CD8-positive, alpha-beta memory T cell (primary cell): ENCODE data around the gene PACSIN2. TPM values are rescaled to one million over a fixed set of nuclear protein-coding genes. Genes with fewer than 3 reads are reported as not detected.

Source experiments
- CTCF ChIA-PET: fragments of 350-600 bp; sonication (Branson Sonifier 250); formaldehyde crosslinking; loops from one replicate; lab custom pipeline; 2021; ENCODE audit warnings: antibody characterized with exemption; lab: Charles Lee
- POLR2A ChIA-PET: fragments of 350-600 bp; sonication (Branson Sonifier 250); formaldehyde crosslinking; loops from one replicate; lab custom pipeline; 2021; ENCODE audit warnings: antibody characterized with exemption; lab: Charles Lee
- DNase-seq, 5 donors: peaks; one replicate each; pipeline versions ENCODE4 v3.0.0 to v3.0.0-alpha.2; 2020 to 2022; ENCODE audit warnings: mixed read lengths in 1 of 5
- H3K27ac ChIP-seq: one replicate; pipeline ENCODE4 v1.7.0; 2013; ENCODE audit warnings: low read depth, mild to moderate bottlenecking, low read length, moderate library complexity
- H3K27me3 ChIP-seq: 2 replicates; pipeline ENCODE4 v1.7.0; 2013; ENCODE audit warnings: low read length, mild to moderate bottlenecking; ENCODE audit not compliant: insufficient read depth, poor library complexity, severe bottlenecking
- H3K36me3 ChIP-seq: 2 replicates; pipeline ENCODE4 v1.7.0; 2013; ENCODE audit warnings: mild to moderate bottlenecking, low read length, moderate library complexity; ENCODE audit not compliant: insufficient read depth
- H3K4me1 ChIP-seq: 2 replicates; pipeline ENCODE4 v1.7.0; 2013; ENCODE audit warnings: mild to moderate bottlenecking, low read length, moderate library complexity; ENCODE audit not compliant: insufficient read depth
- H3K4me3 ChIP-seq: 2 replicates; pipeline ENCODE4 v1.7.0; 2013; ENCODE audit warnings: mild to moderate bottlenecking, low read length
- H3K9me3 ChIP-seq: 2 replicates; pipeline ENCODE4 v1.7.0; 2013; ENCODE audit warnings: mild to moderate bottlenecking, low read length
- H3K27ac Mint-ChIP-seq, 8 donors: one replicate each; pipeline ENCODE4 v1.8.0; 2020 to 2021; ENCODE audit warnings: mixed read lengths in 8 of 8, mild to moderate bottlenecking in 6 of 8, inconsistent platforms in 3 of 8, moderate library complexity in 3 of 8
- H3K27me3 Mint-ChIP-seq, 2 donors: one replicate each; pipeline ENCODE4 v1.8.0; 2020 to 2021; ENCODE audit warnings: mixed read lengths in 2 of 2, mild to moderate bottlenecking in 1 of 2, moderate library complexity in 1 of 2
- H3K36me3 Mint-ChIP-seq, 3 donors: one replicate each; pipeline ENCODE4 v1.8.0; 2020 to 2021; ENCODE audit warnings: mixed read lengths in 3 of 3, inconsistent platforms in 1 of 3, mild to moderate bottlenecking in 1 of 3
- H3K4me1 Mint-ChIP-seq, 3 donors: one replicate each; pipeline ENCODE4 v1.8.0; 2020 to 2021; ENCODE audit warnings: mixed read lengths in 3 of 3, inconsistent platforms in 1 of 3, mild to moderate bottlenecking in 1 of 3
- H3K4me3 Mint-ChIP-seq, 7 donors: one replicate each; pipeline ENCODE4 v1.8.0; 2020 to 2021; ENCODE audit warnings: mixed read lengths in 7 of 7, mild to moderate bottlenecking in 6 of 7, moderate library complexity in 4 of 7, inconsistent platforms in 2 of 7
- H3K9me3 Mint-ChIP-seq, 5 donors: one replicate each; pipeline ENCODE4 v1.8.0; 2020 to 2022; ENCODE audit warnings: mixed read lengths in 5 of 5, mild to moderate bottlenecking in 3 of 5, moderate library complexity in 2 of 5, inconsistent platforms in 1 of 5
- polyA plus RNA-seq: library from polyadenylated mRNA; unstranded; fragments of 300-500 nt; fragmentation: Illumina TruSeq; gene quantifications from one replicate; pipeline ENCODE4 v1.2.3, GENCODE V29; 2021
- total RNA-seq, 2 experiments: library from RNA; stranded (reverse); gene quantifications; one replicate each; pipeline ENCODE4 v1.2.3, GENCODE V29; 2021

Gene PACSIN2
- total and polyA plus RNA-seq, 3 experiments from 2014 or later = 26.3 to 36.5 (median 30.2) TPM

DNA sequence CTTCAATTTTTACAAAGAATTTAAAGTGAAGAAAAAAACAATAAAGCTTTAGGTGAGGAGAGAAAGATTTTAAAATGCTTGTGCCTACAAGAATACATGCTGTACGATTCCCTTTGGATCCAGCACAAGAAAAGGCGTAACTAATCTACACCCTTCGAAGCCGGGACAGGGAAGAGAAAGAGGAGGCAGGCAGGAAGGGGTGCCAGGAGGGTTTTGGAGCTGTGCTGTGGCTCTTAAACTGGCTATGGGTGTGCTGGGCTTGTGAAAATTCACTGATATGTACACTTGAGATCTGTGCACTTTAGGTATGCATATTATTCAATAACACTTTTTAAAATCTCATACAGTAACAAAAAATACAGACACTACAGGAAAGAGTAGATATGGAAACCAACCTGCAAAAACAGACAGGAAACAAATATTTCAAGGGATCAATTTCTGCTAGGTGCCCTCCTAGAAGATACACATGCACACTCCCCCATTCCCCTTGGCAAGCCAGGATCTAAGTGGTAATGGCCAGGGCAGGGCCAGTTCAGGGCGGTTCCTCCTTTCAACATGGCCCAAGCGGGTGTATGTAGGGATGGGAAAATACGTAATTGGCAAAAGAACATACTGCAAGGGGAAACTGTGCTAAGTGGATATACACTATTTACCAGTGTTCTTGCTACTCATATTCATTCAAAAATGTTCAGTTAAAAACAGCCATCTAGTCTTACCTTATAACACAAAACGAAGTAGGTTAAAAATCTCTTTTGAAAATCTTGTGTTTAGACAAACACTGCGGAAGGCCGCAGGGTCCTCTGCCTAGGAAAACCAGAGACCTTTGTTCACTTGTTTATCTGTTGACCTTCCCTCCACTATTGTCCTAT is 54.2 kb downstream of the PACSIN2 start:
- ChIA-PET CTCF (no interaction called here), POLR2A (no interaction called here)
- Histone ChIP-seq H3K27me3 (no peaks in the 10 kb centered on the region), H3K4me3 (no peak overlapping the region), H3K36me3 (peaks cover 4% of the 10 kb centered on the region), H3K27ac (peak overlapping the region; percentile 32), H3K4me1 (peaks cover 37% of the 10 kb centered on the region), H3K9me3 (no peaks in the 10 kb centered on the region)
- Mint-ChIP-seq H3K27ac (peak overlapping the region in 1 of 8 donors; percentile 4), H3K4me1 (peaks cover 36 to 72% (median 65%) of the 10 kb centered on the region in 3 donors), H3K4me3 (no peak overlapping the region), H3K36me3 (peaks cover 0 to 23% (median 13%) of the 10 kb centered on the region in 3 donors), H3K9me3 (no peaks in the 10 kb centered on the region), H3K27me3 (no peaks in the 10 kb centered on the region)
- DNase-seq = no peak

DNA sequence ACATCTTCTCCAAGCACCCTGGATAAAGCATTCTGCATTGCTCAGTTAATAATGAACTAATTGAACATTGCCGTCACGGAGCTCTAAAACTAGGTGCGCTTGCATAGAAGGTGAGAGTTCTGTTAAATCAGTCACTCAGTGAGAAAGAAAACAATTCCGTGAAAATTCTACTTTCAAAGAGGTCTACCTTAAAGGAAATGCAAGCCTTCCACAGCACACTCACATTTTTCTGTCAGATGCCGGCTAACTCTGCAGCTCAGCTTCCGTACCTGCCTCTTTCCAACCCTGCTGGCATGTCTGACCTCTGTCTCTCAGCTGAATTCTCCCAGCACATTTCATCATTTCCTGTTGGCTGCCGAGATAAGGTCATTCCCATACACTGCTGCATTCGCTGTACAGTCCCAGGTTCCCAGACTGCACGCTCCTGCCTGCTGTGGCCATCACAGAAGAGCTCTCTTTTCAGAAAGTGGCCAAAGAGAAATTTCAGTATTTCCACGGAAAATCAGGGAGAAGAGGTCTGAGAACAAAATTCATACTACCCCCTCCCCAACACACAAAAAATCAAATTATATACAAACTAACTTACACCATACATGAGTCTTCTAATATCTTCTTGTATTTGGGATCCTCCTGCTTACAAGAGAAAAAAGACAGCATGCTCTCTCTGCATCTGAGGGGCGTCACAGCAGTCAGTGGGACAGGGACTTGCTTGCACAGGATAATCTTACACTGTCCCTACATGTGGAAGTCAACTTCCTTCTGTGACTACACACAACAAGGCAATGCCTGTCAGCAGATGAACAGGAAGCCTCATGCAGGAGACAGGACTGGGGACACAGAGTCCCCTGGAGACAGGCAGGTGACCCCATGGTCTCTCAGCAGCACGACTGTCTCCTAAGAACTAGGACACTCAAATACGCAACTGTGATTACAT is 55.1 kb downstream of the PACSIN2 start:
- no peak for DNase-seq
- peaks cover 1% of the 10 kb centered on the region for H3K36me3 ChIP-seq
- Mint-ChIP-seq H3K4me3 (no peak overlapping the region), H3K4me1 (peaks cover 32 to 64% (median 60%) of the 10 kb centered on the region in 3 donors), H3K9me3 (no peaks in the 10 kb centered on the region), H3K27ac (peak overlapping the region in 2 of 8 donors; percentile 7 to 66), H3K27me3 (no peaks in the 10 kb centered on the region), H3K36me3 (peaks cover 0 to 19% (median 15%) of the 10 kb centered on the region in 3 donors)
- no peaks in the 10 kb centered on the region for H3K9me3 ChIP-seq
- peak overlapping the region; percentile 32 for H3K27ac ChIP-seq
- ChIA-PET POLR2A (no interaction called here), CTCF (no interaction called here)
- H3K4me1 ChIP-seq = peaks cover 31% of the 10 kb centered on the region
- H3K4me3 ChIP-seq = no peak overlapping the region
- no peaks in the 10 kb centered on the region for H3K27me3 ChIP-seq

DNA sequence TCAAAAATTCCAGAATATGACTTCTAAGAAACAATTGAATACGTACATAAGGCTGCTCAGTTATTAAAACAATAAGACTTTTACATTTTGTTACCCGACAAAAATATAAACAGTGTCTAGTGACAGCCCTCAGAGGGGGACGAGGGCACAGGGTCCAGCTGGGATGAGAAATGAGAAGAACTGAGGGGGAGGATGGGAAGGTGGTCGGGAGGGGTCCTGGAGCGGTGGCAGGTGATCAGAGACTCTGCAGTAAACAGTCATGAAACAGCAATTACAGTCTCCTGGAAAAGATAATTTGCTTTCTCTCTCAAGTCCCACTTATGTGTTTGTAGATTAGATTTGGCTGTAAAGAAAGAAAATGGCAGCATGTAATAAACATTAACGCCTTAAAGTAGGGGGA is 56.0 kb downstream of the PACSIN2 start:
- Mint-ChIP-seq H3K27ac (peak overlapping the region in 2 of 8 donors; percentile 2 to 14), H3K27me3 (no peaks in the 10 kb centered on the region), H3K36me3 (peaks cover 0 to 15% (median 15%) of the 10 kb centered on the region in 3 donors), H3K4me1 (peaks cover 31 to 63% (median 56%) of the 10 kb centered on the region in 3 donors), H3K4me3 (no peak overlapping the region), H3K9me3 (no peaks in the 10 kb centered on the region)
- Histone ChIP-seq H3K27me3 (no peaks in the 10 kb centered on the region), H3K36me3 (no peaks in the 10 kb centered on the region), H3K27ac (peak overlapping the region; percentile 32), H3K4me3 (no peak overlapping the region), H3K9me3 (no peaks in the 10 kb centered on the region), H3K4me1 (peaks cover 31% of the 10 kb centered on the region)
- POLR2A ChIA-PET = no interaction called here
- CTCF ChIA-PET = no interaction called here
- DNase-seq = no peak

DNA sequence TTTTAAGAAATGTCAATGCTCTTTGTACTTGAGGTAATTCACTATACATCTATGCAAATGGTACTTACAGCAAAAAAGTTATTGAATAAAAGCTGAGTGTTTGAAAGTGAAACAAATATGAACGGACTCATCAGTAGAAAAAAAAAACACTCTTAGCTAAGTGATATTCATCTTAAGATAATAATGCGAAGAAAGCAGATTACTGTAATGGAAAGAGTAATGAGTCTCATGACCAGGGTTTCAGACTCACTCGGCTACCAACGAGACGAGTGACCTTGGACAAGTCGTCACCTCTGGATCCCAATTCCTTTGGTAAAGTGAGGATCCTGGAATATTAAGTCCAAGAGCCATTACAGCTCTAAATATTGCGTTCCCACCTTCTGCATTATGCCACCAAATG is 57.0 kb downstream of the PACSIN2 start:
- H3K36me3 ChIP-seq = no peaks in the 10 kb centered on the region
- H3K4me3 Mint-ChIP-seq = no peak overlapping the region
- no peak overlapping the region for H3K27ac Mint-ChIP-seq
- H3K9me3 ChIP-seq = no peaks in the 10 kb centered on the region
- no peak overlapping the region for H3K27ac ChIP-seq
- no peaks in the 10 kb centered on the region for H3K27me3 ChIP-seq
- no peak for DNase-seq
- H3K4me1 ChIP-seq = peaks cover 31% of the 10 kb centered on the region
- no peak overlapping the region for H3K4me3 ChIP-seq
- ChIA-PET POLR2A (no interaction called here), CTCF (no interaction called here)
- no peaks in the 10 kb centered on the region for H3K9me3 Mint-ChIP-seq
- H3K36me3 Mint-ChIP-seq = peaks cover 0 to 11% (median 10%) of the 10 kb centered on the region in 3 donors
- H3K27me3 Mint-ChIP-seq = no peaks in the 10 kb centered on the region
- H3K4me1 Mint-ChIP-seq = peaks cover 28 to 61% (median 55%) of the 10 kb centered on the region in 3 donors

GRCh38 chr22:42957544-42957943 is 57.4 kb downstream of the PACSIN2 start:
- ChIA-PET CTCF (no interaction called here), POLR2A (no interaction called here)
- DNase-seq = no peak
- Histone ChIP-seq H3K4me1 (peaks cover 31% of the 10 kb centered on the region), H3K27me3 (no peaks in the 10 kb centered on the region), H3K36me3 (no peaks in the 10 kb centered on the region), H3K27ac (no peak overlapping the region), H3K4me3 (no peak overlapping the region), H3K9me3 (no peaks in the 10 kb centered on the region)
- Mint-ChIP-seq H3K4me3 (no peak overlapping the region), H3K4me1 (peaks cover 25 to 57% (median 53%) of the 10 kb centered on the region in 3 donors), H3K27me3 (no peaks in the 10 kb centered on the region), H3K36me3 (peaks cover 0 to 11% (median 10%) of the 10 kb centered on the region in 3 donors), H3K9me3 (no peaks in the 10 kb centered on the region), H3K27ac (no peak overlapping the region)

DNA sequence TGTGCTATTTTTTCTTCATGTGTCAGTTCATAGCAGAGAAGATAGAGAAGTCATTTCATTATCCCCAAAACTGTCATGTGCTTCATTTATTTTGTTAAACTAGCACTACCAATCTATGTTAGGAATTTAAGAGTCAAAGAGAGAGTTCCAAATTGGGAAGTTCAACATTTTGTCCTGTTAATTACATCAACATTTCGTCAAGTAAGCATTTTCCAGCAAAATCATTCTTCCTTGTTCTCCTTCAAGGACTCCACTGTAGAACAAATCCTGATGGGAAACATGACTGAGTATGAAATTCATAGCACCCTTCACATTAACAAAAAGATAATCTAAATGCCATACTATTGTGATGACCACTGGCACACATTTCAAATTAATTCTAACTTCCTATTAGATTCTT is 59.1 kb downstream of the PACSIN2 start:
- peaks cover 28% of the 10 kb centered on the region for H3K4me1 ChIP-seq
- H3K36me3 ChIP-seq = no peaks in the 10 kb centered on the region
- H3K4me3 ChIP-seq = no peak overlapping the region
- H3K27me3 Mint-ChIP-seq = no peaks in the 10 kb centered on the region
- H3K4me3 Mint-ChIP-seq = no peak overlapping the region
- DNase-seq = no peak
- H3K9me3 ChIP-seq = no peaks in the 10 kb centered on the region
- CTCF ChIA-PET = no interaction called here
- peaks cover 0 to 14% (median 12%) of the 10 kb centered on the region in 3 donors for H3K36me3 Mint-ChIP-seq
- H3K4me1 Mint-ChIP-seq = peaks cover 29 to 57% (median 52%) of the 10 kb centered on the region in 3 donors
- no peak overlapping the region for H3K27ac ChIP-seq
- H3K27me3 ChIP-seq = no peaks in the 10 kb centered on the region
- peak overlapping the region in 1 of 8 donors; percentile 2 for H3K27ac Mint-ChIP-seq
- POLR2A ChIA-PET = no interaction called here
- no peaks in the 10 kb centered on the region for H3K9me3 Mint-ChIP-seq

DNA sequence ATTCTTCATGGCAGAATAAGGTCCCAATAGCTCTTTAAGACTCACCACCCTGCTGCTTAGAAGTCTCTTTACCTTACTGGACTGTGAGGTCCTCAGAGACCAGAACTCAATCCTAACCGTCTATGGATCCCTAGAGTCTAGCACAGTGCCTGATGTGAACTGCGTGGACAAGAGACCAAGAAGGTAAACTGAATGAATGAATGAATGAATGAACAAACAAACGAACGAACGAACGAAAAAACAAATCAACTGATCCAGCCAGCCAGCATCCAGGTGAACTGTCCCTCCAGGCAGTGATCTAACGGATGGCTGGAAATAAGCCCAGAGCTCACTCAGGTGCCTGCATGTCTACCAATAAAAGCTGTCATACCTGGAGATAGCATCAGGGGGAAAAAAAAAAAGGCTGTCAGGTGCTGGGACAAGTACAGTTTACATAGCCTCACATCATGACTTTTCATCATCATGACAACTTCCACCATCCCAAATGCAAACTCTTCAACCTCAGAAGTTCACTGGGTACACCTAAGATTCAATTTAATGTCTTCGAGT is 59.8 kb downstream of the PACSIN2 start:
- peaks cover 23 to 50% (median 46%) of the 10 kb centered on the region in 3 donors for H3K4me1 Mint-ChIP-seq
- no peaks in the 10 kb centered on the region for H3K9me3 ChIP-seq
- POLR2A ChIA-PET = no interaction called here
- H3K27ac ChIP-seq = no peak overlapping the region
- H3K4me3 Mint-ChIP-seq = no peak overlapping the region
- H3K36me3 Mint-ChIP-seq = peaks cover 0 to 14% (median 10%) of the 10 kb centered on the region in 3 donors
- no peaks in the 10 kb centered on the region for H3K27me3 Mint-ChIP-seq
- H3K27ac Mint-ChIP-seq = peak overlapping the region in 1 of 8 donors; percentile 2
- DNase-seq = no peak
- CTCF ChIA-PET = no interaction called here
- peaks cover 29% of the 10 kb centered on the region for H3K4me1 ChIP-seq
- no peaks in the 10 kb centered on the region for H3K9me3 Mint-ChIP-seq
- no peaks in the 10 kb centered on the region for H3K36me3 ChIP-seq
- no peak overlapping the region for H3K4me3 ChIP-seq
- H3K27me3 ChIP-seq = no peaks in the 10 kb centered on the region
